ENCODE data around the gene PGLYRP2.

Gene PGLYRP2

GRCh38 chr19:15445227-15445605 is 34.1 kb downstream of the PGLYRP2 start:
- DNase-seq (ENCODE audit: low read depth) = no peak
- no peak overlapping the region for H3K4me3 ChIP-seq (ENCODE audit: low read length)
- TF ChIP-seq CTCF (conservative IDR thresholded peaks at IDR 0.05; ENCODE audit: low read depth, low read length) = no peak

- H3K4me3 ChIP-seq (ENCODE audit: low read length) = no peak overlapping the region
- no peak for DNase-seq (ENCODE audit: low read depth)
- TF ChIP-seq CTCF (conservative IDR thresholded peaks at IDR 0.05; ENCODE audit: low read depth, low read length) = no peak
Observed at GRCh38 chr19:15444505-15445226, 34.6 kb downstream of the PGLYRP2 start.

GRCh38 chr19:15443838-15444237 is 35.5 kb downstream of the PGLYRP2 start:
- no peak for TF ChIP-seq CTCF (conservative IDR thresholded peaks at IDR 0.05; ENCODE audit: low read depth, low read length)
- H3K4me3 ChIP-seq (ENCODE audit: low read length) = no peak overlapping the region
- no peak for DNase-seq (ENCODE audit: low read depth)

- no peak for DNase-seq (ENCODE audit: low read depth)
- no peak overlapping the region for H3K4me3 ChIP-seq (ENCODE audit: low read length)
- TF ChIP-seq CTCF (conservative IDR thresholded peaks at IDR 0.05; ENCODE audit: low read depth, low read length) = no peak
Observed at GRCh38 chr19:15443325-15443724, 36.0 kb downstream of the PGLYRP2 start.

- no peak for DNase-seq (ENCODE audit: low read depth)
- no peak overlapping the region for H3K4me3 ChIP-seq (ENCODE audit: low read length)
- no peak for TF ChIP-seq CTCF (conservative IDR thresholded peaks at IDR 0.05; ENCODE audit: low read depth, low read length)
Observed at GRCh38 chr19:15442142-15442920, 37.0 kb downstream of the PGLYRP2 start.

- H3K4me3 ChIP-seq (ENCODE audit: low read length) = no peak overlapping the region
- no peak for TF ChIP-seq CTCF (conservative IDR thresholded peaks at IDR 0.05; ENCODE audit: low read depth, low read length)
- DNase-seq (ENCODE audit: low read depth) = no peak
Observed at GRCh38 chr19:15441317-15441716, 38.0 kb downstream of the PGLYRP2 start.
